Breast epithelium (tissue), 3 donors: Measurements from ENCODE around the gene RALY.

ENCODE experiments used
- POLR2A ChIP-seq: fragments of 450-650 bp; IDR thresholded peaks from one replicate; pipeline ENCODE4 v1.6.1; 2016; ENCODE audit warnings: antibody characterized with exemption, mild to moderate bottlenecking, moderate library complexity
- TF ChIP-seq, protein P1 (sequence below), 3 donors: fragments of 450-650 bp; IDR thresholded peaks; one replicate each; pipeline ENCODE4 v1.5.1; 2016 to 2017; ENCODE audit warnings: antibody characterized with exemption in 3 of 3, mild to moderate bottlenecking in 3 of 3, moderate library complexity in 3 of 3

DNA sequence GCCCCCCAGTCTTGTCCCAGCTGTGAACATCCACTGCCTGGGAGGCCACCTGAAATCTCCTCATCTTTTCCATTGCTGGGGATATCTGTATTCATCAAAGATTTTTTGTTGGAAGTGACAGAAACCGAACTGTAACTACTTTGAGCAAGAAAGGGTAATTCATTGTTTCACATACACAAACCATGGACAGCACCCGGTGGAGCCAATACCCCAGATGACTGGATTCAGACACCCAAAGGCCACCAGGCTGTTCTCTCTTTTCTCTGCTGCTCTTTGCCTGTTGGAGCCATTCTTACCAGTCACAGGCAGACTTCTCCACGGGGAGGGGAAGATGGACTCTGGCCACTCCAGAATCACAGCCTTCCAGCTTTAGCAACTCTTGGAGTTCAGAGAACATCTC, 11.7 kb upstream of the RALY start:
- TF ChIP-seq, protein P1, sequence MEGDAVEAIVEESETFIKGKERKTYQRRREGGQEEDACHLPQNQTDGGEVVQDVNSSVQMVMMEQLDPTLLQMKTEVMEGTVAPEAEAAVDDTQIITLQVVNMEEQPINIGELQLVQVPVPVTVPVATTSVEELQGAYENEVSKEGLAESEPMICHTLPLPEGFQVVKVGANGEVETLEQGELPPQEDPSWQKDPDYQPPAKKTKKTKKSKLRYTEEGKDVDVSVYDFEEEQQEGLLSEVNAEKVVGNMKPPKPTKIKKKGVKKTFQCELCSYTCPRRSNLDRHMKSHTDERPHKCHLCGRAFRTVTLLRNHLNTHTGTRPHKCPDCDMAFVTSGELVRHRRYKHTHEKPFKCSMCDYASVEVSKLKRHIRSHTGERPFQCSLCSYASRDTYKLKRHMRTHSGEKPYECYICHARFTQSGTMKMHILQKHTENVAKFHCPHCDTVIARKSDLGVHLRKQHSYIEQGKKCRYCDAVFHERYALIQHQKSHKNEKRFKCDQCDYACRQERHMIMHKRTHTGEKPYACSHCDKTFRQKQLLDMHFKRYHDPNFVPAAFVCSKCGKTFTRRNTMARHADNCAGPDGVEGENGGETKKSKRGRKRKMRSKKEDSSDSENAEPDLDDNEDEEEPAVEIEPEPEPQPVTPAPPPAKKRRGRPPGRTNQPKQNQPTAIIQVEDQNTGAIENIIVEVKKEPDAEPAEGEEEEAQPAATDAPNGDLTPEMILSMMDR (IDR thresholded peaks at IDR 0.05), result no peak
- no peak for TF ChIP-seq POLR2A
